ENCODE data around the gene DCST1.

The DCST1 gene

DNA sequence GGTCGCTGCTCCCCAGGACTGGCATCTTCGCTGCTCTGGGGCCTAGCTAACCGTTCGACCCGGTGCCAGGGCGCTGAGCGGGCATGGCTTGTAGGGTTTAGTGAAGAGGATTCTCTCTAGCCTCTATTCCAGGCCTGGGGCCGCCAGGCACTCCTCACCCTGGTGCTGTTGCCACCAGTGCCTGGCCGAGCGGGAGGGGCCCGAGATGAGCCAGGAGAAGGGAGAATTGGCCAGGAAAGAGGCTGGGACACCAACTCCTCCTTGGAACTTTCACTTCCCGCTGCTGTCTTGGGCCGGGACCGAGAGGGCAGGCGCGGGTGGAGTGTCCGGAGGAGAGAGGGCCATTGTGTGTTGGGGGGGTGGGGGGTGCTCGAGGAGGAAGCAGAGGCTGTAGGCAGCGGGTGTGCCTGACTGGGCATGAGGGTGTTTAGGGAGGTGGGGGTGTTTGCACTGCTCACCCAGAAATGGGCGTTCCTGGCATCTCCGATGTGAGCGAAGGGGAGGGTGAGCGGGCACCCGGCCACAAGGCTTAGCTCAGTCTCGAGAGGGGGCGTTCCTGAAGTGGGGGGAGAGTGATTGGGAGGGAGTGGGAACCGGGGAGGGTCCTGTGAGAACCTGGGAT lies 18.3 kb downstream of the DCST1 start:
- ATAC-seq: peak; percentile 63

DNA sequence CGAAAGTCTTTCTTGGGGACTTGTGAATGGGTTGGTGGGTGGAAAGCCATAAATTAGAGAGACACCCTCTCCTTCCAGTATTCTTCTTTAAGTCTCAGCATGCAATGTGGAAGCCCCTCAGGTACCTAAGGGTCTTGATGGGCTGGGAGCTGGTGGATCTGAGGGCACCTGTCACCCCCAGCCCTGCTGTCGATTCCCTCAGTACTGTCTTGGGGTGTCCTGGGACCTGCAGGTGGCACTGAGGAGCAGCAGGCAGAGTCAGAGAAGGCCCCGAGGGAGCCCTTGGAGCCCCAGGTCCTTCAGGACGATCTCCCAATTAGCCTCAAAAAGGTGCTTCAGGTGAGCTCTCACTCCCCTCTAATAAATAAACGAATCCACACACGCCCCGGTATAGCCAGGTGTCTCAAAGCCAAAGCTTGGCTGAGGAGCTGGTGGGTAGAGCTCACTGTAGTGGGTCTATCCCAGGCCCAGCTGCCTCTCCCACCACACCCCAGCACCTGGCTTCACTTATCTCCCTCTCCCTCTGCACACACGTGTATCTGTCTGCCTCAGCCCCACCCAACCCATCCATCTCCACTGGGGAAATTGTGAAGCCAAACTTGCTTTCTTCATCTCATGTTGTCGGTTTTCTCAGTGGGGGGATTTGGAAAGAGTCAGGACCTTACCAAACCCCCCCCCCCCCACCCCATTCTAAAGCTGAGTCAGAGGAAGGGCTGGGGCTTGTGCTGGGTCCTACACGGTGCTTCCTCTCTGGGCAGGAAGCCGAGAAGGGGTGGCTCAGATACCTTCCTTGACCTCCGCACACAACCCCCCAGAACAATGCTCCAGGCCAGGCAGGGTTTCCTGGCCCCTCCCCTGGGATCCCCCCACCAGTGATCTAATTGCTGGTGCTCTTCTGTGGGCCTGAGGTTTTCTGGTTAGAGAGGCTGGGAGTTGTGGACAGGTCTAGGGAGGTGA lies 19.1 kb downstream of the DCST1 start:
- TF ChIP-seq ISL1 (CRISPR knock-in tag; IDR thresholded peaks at IDR 0.05): no peak
- no peak for TF ChIP-seq ZC3H10 (CRISPR knock-in tag; IDR thresholded peaks at IDR 0.05)
- no peak for TF ChIP-seq ZNF70 (CRISPR knock-in tag; IDR thresholded peaks at IDR 0.05)
- TF ChIP-seq PPARA (CRISPR knock-in tag; IDR thresholded peaks at IDR 0.05; ENCODE audit: borderline replicate concordance): no peak
- TF ChIP-seq BACH2 (CRISPR knock-in tag; IDR thresholded peaks at IDR 0.05; ENCODE audit: borderline replicate concordance): no peak
- no peak for TF ChIP-seq TCF4 (CRISPR knock-in tag; IDR thresholded peaks at IDR 0.05; ENCODE audit: borderline replicate concordance)
- TF ChIP-seq ZNF565 (CRISPR knock-in tag; conservative IDR thresholded peaks at IDR 0.05; ENCODE audit: low read depth): no peak
- TF ChIP-seq, protein P1, sequence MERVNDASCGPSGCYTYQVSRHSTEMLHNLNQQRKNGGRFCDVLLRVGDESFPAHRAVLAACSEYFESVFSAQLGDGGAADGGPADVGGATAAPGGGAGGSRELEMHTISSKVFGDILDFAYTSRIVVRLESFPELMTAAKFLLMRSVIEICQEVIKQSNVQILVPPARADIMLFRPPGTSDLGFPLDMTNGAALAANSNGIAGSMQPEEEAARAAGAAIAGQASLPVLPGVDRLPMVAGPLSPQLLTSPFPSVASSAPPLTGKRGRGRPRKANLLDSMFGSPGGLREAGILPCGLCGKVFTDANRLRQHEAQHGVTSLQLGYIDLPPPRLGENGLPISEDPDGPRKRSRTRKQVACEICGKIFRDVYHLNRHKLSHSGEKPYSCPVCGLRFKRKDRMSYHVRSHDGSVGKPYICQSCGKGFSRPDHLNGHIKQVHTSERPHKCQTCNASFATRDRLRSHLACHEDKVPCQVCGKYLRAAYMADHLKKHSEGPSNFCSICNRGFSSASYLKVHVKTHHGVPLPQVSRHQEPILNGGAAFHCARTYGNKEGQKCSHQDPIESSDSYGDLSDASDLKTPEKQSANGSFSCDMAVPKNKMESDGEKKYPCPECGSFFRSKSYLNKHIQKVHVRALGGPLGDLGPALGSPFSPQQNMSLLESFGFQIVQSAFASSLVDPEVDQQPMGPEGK (CRISPR knock-in tag; IDR thresholded peaks at IDR 0.05; ENCODE audit: borderline replicate concordance): no peak
- no peak for TF ChIP-seq POU6F1 (CRISPR knock-in tag; IDR thresholded peaks at IDR 0.05; ENCODE audit: borderline replicate concordance, low read depth)
- ATAC-seq: peak; percentile 39

More for the DNA sequence above, 18.3 kb downstream of the DCST1 start:
- TF ChIP-seq ARNTL (CRISPR knock-in tag; IDR thresholded peaks at IDR 0.05; ENCODE audit: borderline replicate concordance, low read depth): no peak
- no peak for TF ChIP-seq BACH2 (CRISPR knock-in tag; IDR thresholded peaks at IDR 0.05; ENCODE audit: borderline replicate concordance)
- TF ChIP-seq, protein P2, sequence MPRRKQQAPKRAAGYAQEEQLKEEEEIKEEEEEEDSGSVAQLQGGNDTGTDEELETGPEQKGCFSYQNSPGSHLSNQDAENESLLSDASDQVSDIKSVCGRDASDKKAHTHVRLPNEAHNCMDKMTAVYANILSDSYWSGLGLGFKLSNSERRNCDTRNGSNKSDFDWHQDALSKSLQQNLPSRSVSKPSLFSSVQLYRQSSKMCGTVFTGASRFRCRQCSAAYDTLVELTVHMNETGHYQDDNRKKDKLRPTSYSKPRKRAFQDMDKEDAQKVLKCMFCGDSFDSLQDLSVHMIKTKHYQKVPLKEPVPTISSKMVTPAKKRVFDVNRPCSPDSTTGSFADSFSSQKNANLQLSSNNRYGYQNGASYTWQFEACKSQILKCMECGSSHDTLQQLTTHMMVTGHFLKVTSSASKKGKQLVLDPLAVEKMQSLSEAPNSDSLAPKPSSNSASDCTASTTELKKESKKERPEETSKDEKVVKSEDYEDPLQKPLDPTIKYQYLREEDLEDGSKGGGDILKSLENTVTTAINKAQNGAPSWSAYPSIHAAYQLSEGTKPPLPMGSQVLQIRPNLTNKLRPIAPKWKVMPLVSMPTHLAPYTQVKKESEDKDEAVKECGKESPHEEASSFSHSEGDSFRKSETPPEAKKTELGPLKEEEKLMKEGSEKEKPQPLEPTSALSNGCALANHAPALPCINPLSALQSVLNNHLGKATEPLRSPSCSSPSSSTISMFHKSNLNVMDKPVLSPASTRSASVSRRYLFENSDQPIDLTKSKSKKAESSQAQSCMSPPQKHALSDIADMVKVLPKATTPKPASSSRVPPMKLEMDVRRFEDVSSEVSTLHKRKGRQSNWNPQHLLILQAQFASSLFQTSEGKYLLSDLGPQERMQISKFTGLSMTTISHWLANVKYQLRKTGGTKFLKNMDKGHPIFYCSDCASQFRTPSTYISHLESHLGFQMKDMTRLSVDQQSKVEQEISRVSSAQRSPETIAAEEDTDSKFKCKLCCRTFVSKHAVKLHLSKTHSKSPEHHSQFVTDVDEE (CRISPR knock-in tag; IDR thresholded peaks at IDR 0.05): no peak
- TF ChIP-seq OSR1 (CRISPR knock-in tag; IDR thresholded peaks at IDR 0.05): no peak
- TF ChIP-seq RARB (CRISPR knock-in tag; IDR thresholded peaks at IDR 0.05): no peak
- TF ChIP-seq, protein P3, sequence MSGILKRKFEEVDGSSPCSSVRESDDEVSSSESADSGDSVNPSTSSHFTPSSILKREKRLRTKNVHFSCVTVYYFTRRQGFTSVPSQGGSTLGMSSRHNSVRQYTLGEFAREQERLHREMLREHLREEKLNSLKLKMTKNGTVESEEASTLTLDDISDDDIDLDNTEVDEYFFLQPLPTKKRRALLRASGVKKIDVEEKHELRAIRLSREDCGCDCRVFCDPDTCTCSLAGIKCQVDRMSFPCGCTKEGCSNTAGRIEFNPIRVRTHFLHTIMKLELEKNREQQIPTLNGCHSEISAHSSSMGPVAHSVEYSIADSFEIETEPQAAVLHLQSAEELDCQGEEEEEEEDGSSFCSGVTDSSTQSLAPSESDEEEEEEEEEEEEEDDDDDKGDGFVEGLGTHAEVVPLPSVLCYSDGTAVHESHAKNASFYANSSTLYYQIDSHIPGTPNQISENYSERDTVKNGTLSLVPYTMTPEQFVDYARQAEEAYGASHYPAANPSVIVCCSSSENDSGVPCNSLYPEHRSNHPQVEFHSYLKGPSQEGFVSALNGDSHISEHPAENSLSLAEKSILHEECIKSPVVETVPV (CRISPR knock-in tag; IDR thresholded peaks at IDR 0.05): no peak
- TF ChIP-seq SNAI2 (CRISPR knock-in tag; IDR thresholded peaks at IDR 0.05): no peak
- no peak for TF ChIP-seq ZNF8 (CRISPR knock-in tag; IDR thresholded peaks at IDR 0.05)
- no peak for TF ChIP-seq POU6F1 (CRISPR knock-in tag; IDR thresholded peaks at IDR 0.05; ENCODE audit: borderline replicate concordance, low read depth)
- no peak for TF ChIP-seq ISL1 (CRISPR knock-in tag; IDR thresholded peaks at IDR 0.05)
- no peak for TF ChIP-seq CSDC2 (CRISPR knock-in tag; IDR thresholded peaks at IDR 0.05)
- TF ChIP-seq ZNF70 (CRISPR knock-in tag; IDR thresholded peaks at IDR 0.05): no peak
- no peak for TF ChIP-seq ZC3H10 (CRISPR knock-in tag; IDR thresholded peaks at IDR 0.05)
- no peak for TF ChIP-seq ZFP30 (CRISPR knock-in tag; IDR thresholded peaks at IDR 0.05)

Data from SK-N-SH treated with all-trans-retinoic acid at 6 μM for 48 hours (cell line).